Loucy (cell line): ENCODE results near the gene COPS6.
A peak's percentile ranks its signal among the peaks of the same experiment; 100 is the strongest.

Experiments
- H2AFZ ChIP-seq: fragments of 200-600 bp; sonication (generic); 2 replicates; pipeline ENCODE4 v1.6.0; 2016; ENCODE audit warnings: antibody characterized with exemption, mild to moderate bottlenecking, low read length, moderate library complexity
- H3F3A ChIP-seq: fragments of 200-600 bp; 2 replicates; pipeline ENCODE4 v1.6.0; 2016; ENCODE audit warnings: antibody characterized with exemption, low read depth, mild to moderate bottlenecking
- H3K27me3 ChIP-seq: fragments of 200-600 bp; sonication (generic); 2 replicates; pipeline ENCODE4 v1.6.1; 2014; ENCODE audit warnings: low read length, mild to moderate bottlenecking; ENCODE audit not compliant: insufficient read depth, poor library complexity, severe bottlenecking
- H3K36me3 ChIP-seq: fragments of 200-600 bp; sonication (generic); 2 replicates; pipeline ENCODE4 v1.6.1; 2016; ENCODE audit warnings: low read length; ENCODE audit not compliant: insufficient read depth
- H3K4me1 ChIP-seq: fragments of 200-600 bp; sonication (generic); 2 replicates; pipeline ENCODE4 v1.5.1; 2014; ENCODE audit warnings: low read length, mild to moderate bottlenecking; ENCODE audit not compliant: insufficient read depth, poor library complexity, severe bottlenecking
- H3K4me2 ChIP-seq: fragments of 200-600 bp; sonication (generic); 2 replicates; pipeline ENCODE4 v1.6.0; 2014; ENCODE audit warnings: antibody characterized with exemption, low read length, low read depth, mild to moderate bottlenecking; ENCODE audit not compliant: poor library complexity, severe bottlenecking
- H3K4me3 ChIP-seq: fragments of 200-600 bp; sonication (generic); 2 replicates; pipeline ENCODE4 v1.5.1; 2014; ENCODE audit warnings: low read length, mild to moderate bottlenecking, mixed read lengths; ENCODE audit not compliant: poor library complexity, severe bottlenecking
- H3K79me2 ChIP-seq: fragments of 200-600 bp; sonication (generic); 2 replicates; pipeline ENCODE4 v1.6.1; 2014; ENCODE audit warnings: low read length; ENCODE audit not compliant: insufficient read depth
- H3K9ac ChIP-seq: fragments of 200-600 bp; sonication (generic); 2 replicates; pipeline ENCODE4 v1.6.0; 2014; ENCODE audit warnings: mild to moderate bottlenecking, low read depth, low read length, moderate library complexity; ENCODE audit not compliant: poor library complexity, severe bottlenecking
- H3K9me2 ChIP-seq: fragments of 200-600 bp; sonication (generic); replicated peaks from 2 replicates; pipeline ENCODE4 v1.6.1; 2016; ENCODE audit warnings: low read depth, low read length, mixed read lengths
- H3K9me3 ChIP-seq: fragments of 200-600 bp; sonication (generic); 2 replicates; pipeline ENCODE4 v1.6.1; 2014; ENCODE audit warnings: mild to moderate bottlenecking, antibody characterized with exemption, low read length, low read depth; ENCODE audit not compliant: insufficient read depth
- H4K20me1 ChIP-seq: fragments of 200-600 bp; sonication (generic); 2 replicates; pipeline ENCODE4 v1.6.0; 2014; ENCODE audit warnings: antibody characterized with exemption, low read length, mild to moderate bottlenecking; ENCODE audit not compliant: insufficient read depth, poor library complexity, severe bottlenecking
- CTCF ChIP-seq: fragments of 200-600 bp; sonication (generic); conservative IDR thresholded peaks from 2 replicates; pipeline ENCODE4 v1.5.1; 2014; ENCODE audit warnings: mild to moderate bottlenecking, antibody characterized with exemption, low read length
- EZH2phosphoT487 ChIP-seq: fragments of 200-600 bp; IDR thresholded peaks from 2 replicates; pipeline ENCODE4 v1.6.1; 2018; ENCODE audit warnings: antibody characterized with exemption, mild to moderate bottlenecking, moderate library complexity, borderline replicate concordance

The COPS6 gene

DNA sequence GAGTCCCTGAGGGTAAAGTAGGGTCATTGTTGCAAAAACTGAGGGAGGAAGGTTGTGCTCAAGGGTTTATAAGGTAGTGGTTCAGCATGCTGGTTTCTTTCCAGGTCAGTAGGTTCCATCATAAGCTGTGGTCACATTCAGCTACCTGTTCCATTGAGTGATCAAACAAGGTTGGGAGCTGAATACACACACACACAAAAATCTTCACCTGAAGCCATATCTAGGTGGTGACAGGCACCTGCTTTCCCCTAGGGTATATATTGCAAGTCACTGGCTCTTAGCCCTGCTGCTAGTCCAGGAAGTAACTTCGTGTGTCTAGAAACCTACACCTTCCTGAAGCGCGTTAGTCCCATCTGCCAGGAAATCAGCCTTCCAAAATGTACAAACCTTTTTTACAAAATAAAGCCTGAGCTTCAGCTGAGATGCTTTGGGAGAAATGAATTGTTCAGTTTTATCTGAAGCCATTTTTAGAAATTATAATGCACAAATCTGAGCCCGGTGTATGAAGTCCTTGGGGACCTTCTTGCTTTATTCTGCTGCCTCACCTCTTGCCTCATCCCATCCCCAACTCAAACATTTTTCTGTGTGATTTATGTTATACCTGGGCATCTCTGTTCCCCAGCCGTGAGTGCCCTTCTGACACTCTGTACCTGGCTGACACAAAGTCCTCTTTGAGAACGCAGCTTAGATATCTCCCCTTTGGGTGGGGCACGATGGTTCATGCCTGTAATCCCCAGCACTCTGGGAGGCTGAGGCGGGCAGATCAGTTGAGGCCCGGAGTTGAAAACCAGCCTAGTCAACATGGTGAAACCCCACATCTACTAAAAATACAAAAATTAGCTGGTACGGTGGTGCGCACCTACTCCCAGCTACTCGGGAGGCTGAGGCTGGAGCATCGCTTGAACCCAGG, 49.3 kb downstream of the COPS6 start:
- H3F3A ChIP-seq, result no peaks in the 10 kb centered on the region
- TF ChIP-seq CTCF (no peak), EZH2phosphoT487 (no peak)
- no peaks in the 10 kb centered on the region for H3K27me3 ChIP-seq
- H2AFZ ChIP-seq, result peak overlapping the region; percentile 81
- peaks cover 4% of the 10 kb centered on the region for H3K4me1 ChIP-seq
- H3K4me3 ChIP-seq, result no peak overlapping the region
- no peaks in the 10 kb centered on the region for H3K79me2 ChIP-seq
- H3K4me2 ChIP-seq, result peak overlapping the region; percentile 35
- H3K9me2 ChIP-seq, result no peaks in the 10 kb centered on the region
- no peaks in the 10 kb centered on the region for H3K9me3 ChIP-seq
- H3K36me3 ChIP-seq, result no peaks in the 10 kb centered on the region
- no peak overlapping the region for H3K9ac ChIP-seq
- H4K20me1 ChIP-seq, result no peaks in the 10 kb centered on the region

DNA sequence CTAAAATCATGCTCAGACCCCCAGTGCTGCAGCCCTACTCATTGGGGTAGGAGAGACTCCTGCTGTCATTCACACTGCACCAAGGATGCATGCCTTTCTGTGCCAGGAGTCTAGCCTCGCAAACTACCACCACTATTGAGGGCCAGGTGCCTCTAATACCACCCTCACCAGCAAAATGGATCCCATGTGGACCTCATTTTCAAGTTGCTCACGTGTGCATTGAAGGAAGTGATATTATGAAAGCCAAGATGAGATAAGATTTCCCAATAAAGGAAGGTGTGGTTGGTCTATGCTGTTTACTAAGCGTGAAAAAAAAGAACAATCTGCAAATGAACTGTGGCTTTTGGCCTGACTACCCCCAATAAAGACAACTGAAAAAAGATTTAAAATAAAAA, 52.8 kb downstream of the COPS6 start:
- Histone ChIP-seq H3K27me3 (no peaks in the 10 kb centered on the region), H3K36me3 (no peaks in the 10 kb centered on the region), H3K79me2 (no peaks in the 10 kb centered on the region), H3K4me1 (peaks cover 4% of the 10 kb centered on the region), H3K4me3 (no peak overlapping the region), H3K9ac (no peak overlapping the region), H2AFZ (peak overlapping the region; percentile 30; the same call in 1 of the 2 replicates), H3K4me2 (no peak overlapping the region), H3K9me2 (no peaks in the 10 kb centered on the region), H3K9me3 (no peaks in the 10 kb centered on the region), H4K20me1 (no peaks in the 10 kb centered on the region), H3F3A (no peaks in the 10 kb centered on the region)
- TF ChIP-seq CTCF, result no peak
- TF ChIP-seq EZH2phosphoT487, result no peak
